Medulla oblongata (tissue), 1 donor: Measurements from ENCODE around the gene WDR91.
A peak's percentile ranks its signal among the peaks of the same experiment; 100 is the strongest.

Experiments used
- DNase-seq: peaks from one replicate; pipeline ENCODE4 v3.0.0-alpha.2; 2015; ENCODE audit errors: extremely low spot score

The WDR91 gene

DNA sequence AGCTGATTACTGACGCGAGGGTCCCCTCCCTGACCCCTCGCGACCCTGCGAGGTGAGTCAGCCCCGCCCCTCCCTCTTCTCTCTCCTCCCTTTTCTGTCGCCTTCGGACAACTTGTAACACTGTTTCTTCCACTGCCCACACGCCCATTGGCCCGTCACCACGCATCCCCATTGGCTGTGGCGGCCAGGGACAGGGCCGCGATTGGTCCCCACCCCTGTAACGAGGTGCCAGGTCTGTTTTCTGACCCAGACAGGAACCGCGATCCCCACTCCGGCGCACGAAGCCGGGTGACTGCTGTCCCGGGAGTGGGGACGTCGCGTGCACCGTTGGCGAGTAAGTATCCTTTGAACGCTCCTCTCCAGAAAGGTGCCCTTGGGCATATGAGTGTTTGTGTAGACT lies 22.2 kb upstream of the WDR91 start, which contains the start of gene STRA8:
Gene STRA8, plus strand, starts transcription at position 269 of the 400 bp plus-strand sequence. CDS start 6,687 bp downstream, outside the sequence.
- no peak for DNase-seq

DNA sequence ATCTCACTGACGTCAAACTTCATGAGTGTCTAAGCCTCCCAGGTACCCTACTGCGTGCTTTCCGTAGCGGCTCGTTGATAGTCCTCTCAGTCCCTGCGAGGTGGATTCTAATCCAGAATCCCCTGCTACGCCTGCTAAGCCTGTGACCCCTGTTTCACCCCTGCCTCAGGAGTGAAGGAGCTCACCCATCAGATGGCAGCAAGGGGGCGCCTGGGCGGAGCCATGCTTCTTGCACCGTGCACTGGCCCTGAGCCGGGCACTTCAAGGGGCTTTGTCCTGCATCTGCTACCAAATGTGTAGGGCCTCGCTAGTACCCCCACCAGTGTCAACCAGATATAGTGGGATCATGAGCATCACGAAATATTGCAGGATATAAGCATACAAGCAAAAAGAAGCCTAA lies 21.4 kb upstream of the WDR91 start:
- DNase-seq, result no peak

DNA sequence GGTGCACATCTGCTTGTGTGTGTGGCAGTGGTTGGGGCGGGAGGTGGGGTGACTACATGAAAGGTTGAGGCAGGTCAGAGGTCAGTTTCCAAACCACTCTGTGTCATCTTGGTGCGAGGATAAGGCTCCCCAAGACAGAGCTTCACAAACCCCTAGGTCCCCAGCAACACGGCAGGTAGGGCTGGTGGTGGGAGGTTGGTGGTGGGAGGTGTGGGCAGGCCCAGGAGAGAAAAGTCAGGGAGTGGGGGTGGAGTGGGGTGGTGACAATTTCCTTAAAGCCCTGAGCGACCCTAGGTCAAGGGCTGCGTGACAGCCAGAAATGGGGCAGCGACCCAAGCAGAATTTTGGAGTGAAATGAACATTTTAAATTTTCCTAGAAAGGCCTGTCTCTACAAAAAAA lies 20.8 kb upstream of the WDR91 start:
- DNase-seq, result no peak

DNA sequence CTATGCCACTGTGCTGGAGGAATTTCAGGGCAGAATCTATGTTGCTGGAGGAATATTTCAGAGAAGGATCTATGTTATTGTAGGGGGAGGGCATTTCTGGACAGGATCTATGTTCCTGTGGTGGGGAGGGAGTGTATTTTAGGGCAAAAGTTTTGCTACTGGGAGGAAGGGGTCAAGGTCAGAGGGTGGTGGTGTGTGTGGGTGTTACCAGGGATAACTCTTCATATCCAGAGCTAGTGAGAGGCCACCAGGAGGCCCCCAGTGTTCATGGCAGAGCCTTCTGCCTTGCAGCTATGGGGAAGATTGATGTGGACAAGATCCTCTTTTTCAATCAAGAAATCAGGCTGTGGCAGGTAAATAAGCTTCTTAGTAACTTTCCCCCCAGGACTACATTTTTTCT lies 20.4 kb upstream of the WDR91 start:
- DNase-seq, result no peak

DNA sequence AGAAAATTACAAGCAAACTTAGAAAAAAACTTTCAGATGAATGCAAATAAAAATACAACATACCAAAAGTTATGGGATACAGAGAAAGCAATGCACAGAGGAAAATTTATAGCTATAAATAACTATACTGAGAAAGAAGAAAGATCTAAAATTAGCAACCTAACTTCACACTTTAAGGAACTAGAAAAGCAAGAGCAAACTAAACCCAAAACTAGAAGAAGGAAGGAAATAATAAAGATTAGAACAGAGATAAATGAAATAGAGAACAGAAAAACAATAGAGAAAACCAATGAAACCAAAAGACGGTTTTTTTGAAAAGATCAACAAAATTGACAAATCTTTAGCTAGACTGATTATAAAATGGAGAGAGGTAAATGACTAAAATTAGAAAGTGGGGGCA lies 12.7 kb upstream of the WDR91 start:
- DNase-seq, result no peak

DNA sequence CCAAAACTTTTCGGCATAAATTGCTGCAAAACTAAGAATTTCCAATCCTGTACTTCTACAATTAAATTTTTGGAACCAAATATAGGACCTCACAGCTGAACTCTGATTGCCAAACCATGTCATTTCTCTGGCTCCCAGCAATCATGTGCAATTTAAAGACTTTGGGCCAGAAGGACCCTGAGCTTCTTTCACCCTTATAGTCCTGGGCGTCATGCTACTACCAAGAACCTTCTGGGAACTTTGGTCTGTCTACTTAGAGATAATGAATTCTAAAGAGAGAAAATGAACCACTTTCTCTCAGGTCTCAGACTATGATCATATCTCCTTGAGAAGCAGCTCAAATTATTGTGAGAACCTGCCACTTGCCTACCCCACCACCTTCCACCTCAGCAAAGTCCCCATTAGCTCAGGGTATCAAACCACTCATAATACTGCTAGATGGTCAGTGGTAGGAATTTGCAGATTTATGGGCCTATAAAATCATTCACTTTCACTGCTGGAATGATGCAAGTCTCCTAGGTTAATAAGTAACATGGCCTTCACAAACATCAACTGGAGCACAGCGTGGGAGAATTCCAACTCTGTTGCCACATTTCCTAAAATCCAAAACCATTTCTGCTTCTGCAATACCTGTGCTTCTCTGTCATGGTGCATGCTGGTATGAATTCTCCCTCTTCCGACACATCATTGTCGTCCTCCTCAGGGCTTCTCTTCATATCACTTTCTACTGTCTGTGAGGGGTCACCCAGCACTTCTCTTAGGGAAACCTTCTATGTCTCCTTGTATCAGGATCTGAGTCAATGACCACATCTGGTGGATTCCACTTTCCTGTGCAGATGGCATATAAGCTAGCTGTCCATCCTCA lies 6.6 kb upstream of the WDR91 start:
- no peak for DNase-seq

DNA sequence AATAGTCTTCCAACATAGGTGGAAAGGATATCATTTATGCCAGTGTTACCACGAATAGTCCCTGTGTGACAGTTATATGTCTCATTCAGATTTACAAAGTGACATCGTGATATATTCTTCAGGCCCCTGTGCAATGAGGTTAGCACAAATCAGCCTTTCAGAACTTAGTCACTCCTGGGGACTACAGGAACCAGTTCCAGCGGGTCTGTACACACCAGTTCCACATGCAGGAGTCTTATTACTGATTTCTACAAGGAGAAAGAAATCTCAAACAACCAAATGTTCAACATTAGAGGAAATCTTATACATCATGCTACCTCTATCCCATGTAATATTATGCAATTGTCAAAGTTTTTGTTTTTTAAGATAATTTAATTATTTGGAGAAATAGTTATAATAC lies 4.4 kb upstream of the WDR91 start:
- DNase-seq, result no peak

DNA sequence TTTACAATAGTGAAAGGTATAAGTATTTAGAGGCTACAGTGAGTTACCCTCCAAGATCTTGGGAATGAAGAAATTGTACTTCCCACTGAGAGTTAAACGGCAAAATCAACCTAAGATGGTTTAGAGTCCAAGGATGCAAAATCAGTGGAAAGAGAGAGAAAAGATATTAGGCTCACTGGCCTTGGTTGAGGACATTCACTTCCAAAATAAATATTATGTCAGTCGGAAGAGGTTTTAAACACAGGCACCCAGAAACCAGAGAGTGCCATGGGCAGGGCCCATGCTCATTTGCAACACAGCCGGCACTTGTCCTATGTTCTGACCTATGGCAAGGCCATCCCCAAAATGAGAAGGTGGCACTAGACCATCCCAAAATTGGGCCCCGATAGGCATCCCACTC lies 3.9 kb upstream of the WDR91 start:
- no peak for DNase-seq

- DNase-seq, result no peak
These were observed 2.5 kb upstream of the WDR91 start for GRCh38 chr7:135213831-135214230.

DNA sequence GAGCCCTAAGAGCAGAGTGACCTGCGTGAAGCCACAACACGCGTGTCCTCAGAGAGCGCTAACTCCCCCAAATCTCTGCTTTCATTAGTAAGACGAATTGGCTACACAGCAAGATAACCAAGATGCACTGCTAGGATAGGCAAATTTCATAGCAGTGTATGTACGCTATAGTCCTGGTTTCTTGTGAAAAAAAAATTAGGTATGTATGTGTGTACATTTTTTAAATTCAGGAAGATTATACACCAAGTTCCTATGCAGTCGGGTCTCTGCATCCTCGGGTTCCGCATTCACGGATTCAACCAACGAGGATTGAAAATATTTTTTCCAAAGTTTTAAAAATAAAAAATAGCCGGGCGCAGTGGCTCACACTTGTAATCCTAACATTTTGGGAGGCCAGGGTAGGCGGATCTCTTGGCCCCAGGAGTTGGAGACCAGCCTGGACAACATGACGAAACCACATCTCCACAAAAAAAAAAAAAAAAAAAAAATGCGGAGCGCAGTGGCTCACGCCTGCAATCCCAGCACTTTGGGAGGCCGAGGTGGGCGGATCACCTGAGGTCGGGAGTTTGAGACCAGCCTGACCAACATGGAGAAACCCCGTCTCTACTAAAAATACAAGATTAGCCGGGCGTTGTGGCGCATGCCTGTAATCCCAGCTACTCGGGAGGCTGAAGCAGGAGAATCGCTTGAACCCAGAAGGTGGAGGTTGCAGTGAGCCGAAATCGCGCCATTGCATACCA lies 790 bp upstream of the WDR91 start:
- peak; percentile 29 for DNase-seq

DNA sequence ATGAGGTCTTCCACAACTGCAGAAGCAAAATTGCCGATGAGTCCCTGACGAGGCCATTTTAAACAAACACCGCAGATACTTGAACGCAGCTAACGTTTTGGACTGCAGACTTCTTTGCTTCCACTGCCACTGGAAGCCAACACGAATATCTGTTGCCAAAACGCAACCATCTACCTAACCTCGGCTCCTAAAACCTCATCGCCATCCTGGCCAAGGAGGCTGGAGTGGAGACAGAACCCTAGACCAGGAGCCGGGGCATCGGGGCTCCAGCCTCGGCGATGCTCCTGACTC lies 493 bp downstream of the WDR91 start:
- DNase-seq, result peak; percentile 40

GRCh38 chr7:135209225-135209834 lies 2.0 kb downstream of the WDR91 start:
- peak; percentile 69 for DNase-seq

- DNase-seq, result no peak
These were observed 3.1 kb downstream of the WDR91 start for GRCh38 chr7:135208102-135208793.

DNA sequence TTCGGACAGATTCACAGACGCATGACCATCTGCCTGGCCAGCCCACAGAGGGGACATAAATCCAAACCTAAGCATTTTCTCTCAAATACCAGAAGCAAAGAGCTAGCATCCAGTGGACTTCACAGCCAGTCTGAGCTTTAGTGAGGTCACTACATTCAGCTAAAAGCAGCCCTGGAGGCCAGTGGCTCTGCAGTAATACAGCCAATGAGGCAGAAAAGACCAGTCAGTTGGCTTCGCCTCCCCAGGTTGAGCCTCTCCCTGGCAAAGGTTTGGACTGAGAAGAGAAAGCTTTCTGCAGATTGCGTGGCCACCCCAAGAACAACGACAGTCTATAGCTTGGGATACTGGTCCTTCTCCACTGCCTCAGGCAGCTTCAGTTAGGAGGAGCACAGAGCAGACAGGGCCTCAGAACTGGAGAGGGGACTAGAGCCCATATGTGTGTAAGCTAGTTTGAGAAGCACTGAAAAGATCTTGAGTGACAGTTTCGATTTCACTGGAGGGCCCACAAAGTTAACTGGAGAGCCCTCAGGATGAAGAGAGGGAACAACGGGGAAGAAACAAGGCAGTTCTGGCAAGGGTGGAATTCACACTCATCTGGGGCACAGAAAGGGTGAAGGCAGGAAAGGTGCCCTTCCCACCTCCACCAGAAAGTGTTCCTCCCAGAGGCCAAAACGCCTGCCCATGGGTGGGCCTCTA lies 3.8 kb downstream of the WDR91 start:
- peak; percentile 19 for DNase-seq

GRCh38 chr7:135206941-135207391 lies 4.4 kb downstream of the WDR91 start:
- DNase-seq, result peak; percentile 33

- DNase-seq, result no peak
These were observed 5.5 kb downstream of the WDR91 start for GRCh38 chr7:135205850-135206249.

GRCh38 chr7:135204876-135205275 lies 6.5 kb downstream of the WDR91 start:
- DNase-seq, result no peak

DNA sequence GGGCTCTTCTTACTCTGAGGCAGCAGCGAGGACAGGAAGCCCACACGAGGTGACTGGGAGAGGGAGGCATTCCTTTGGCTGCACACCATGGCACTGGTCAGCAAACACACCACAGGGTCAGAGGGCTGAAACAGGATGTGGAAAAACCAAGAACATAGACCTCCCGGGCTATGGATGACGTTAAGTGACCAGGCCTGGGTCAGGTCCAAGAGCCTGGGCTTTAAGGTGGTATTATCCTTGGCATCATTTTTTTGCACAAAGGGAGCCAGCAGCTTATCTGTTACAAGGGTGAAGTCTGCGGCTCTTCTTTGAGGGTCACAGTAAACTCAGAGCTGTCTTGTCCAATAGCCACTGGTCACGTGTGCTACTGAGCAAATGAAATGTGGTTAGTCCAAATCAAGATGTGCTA lies 7.0 kb downstream of the WDR91 start:
- DNase-seq, result no peak

DNA sequence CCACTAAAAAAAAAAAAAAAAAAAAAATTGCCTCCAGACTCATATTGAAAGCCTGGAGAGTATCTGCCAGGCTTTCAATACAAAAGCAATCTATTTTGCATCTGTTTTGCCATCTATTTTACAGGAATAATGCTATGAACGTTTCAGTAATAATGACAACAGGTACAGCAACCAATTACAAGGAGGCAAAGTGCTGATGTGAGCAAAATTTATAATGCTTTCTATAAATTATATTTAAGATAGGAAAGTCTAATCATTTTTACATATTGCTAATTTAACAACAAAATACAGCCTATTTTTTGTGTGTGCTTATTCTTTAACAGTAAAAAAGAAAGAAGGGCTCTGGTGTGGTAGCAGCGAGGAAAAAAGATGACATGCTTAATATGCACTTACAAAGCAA lies 10.0 kb downstream of the WDR91 start:
- DNase-seq, result no peak

GRCh38 chr7:135200821-135201331 lies 10.4 kb downstream of the WDR91 start:
- no peak for DNase-seq

GRCh38 chr7:135199439-135199838 lies 11.9 kb downstream of the WDR91 start:
- DNase-seq, result no peak
